Measurements from ENCODE around the gene GP1BB. TPM values are rescaled to one million over a fixed set of nuclear protein-coding genes. Genes with fewer than 3 reads are reported as not detected.

GP1BB gene
- total RNA-seq, 1 experiment from 2014 or later: 4.3 TPM

DNA sequence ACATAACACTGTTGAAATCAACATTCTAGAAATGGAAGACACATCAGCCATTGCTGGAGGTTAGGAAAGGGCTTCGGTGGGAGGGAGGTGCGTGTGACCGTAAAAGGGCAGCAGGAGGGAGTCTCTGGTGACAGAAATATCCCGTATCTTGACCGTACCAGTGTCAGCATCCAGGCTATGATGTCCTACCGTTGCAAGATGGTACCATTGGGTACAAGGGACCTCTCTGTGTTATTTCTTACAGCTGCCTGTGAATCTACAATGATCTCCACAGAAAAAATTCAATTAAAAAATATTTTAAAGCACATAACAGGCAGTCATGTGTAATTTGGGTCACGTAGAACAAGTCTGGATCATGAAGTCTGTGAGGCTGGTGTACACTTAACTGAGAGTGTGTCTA lies 36.4 kb upstream of the GP1BB start:
- no peak for ATAC-seq
- Mint-ChIP-seq H3K9me3 (peaks cover 18% of the 10 kb centered on the region), H3K4me3 (no peak overlapping the region), H3K36me3 (no peaks in the 10 kb centered on the region), H3K4me1 (peaks cover 15% of the 10 kb centered on the region), H3K27ac (no peak overlapping the region), H3K27me3 (ENCODE audit: low read depth) (no peaks in the 10 kb centered on the region)
- DNase-seq (ENCODE audit: low spot score): no peak
- ChIA-PET CTCF (interaction anchor here (0.9 to 4.2 kb wide), 3 partner anchors 7 to 18 kb away, joined by 5 to 20 read pairs (median 6); no protein-coding TSS in a partner anchor), POLR2A (no interaction called here)
- TF ChIP-seq PRRX2 (CRISPR knock-in tag; IDR thresholded peaks at IDR 0.05) (no peak), NR1H2 (CRISPR knock-in tag; IDR thresholded peaks at IDR 0.05) (no peak), JAZF1 (CRISPR knock-in tag; IDR thresholded peaks at IDR 0.05) (no peak), CREB1 (CRISPR knock-in tag; IDR thresholded peaks at IDR 0.05) (no peak), CTCF (IDR thresholded peaks at IDR 0.05) (no peak), ZNF219 (CRISPR knock-in tag; IDR thresholded peaks at IDR 0.05; ENCODE audit: borderline replicate concordance) (no peak), TEAD4 (CRISPR knock-in tag; IDR thresholded peaks at IDR 0.05) (no peak), GABPB1 (CRISPR knock-in tag; IDR thresholded peaks at IDR 0.05) (no peak), CBFB (CRISPR knock-in tag; IDR thresholded peaks at IDR 0.05; ENCODE audit: low read depth) (no peak), NFYB (CRISPR knock-in tag; conservative IDR thresholded peaks at IDR 0.05; ENCODE audit: low read depth) (no peak)

GRCh38 chr22:19687561-19688300 lies 35.6 kb upstream of the GP1BB start:
- POLR2A ChIA-PET: no interaction called here
- DNase-seq (ENCODE audit: low spot score): no peak

More at GRCh38 chr22:19687561-19688300, 35.6 kb upstream of the GP1BB start:
- no peak for ATAC-seq
- Mint-ChIP-seq H3K4me3 (no peak overlapping the region), H3K9me3 (peaks cover 17% of the 10 kb centered on the region), H3K27me3 (ENCODE audit: low read depth) (no peaks in the 10 kb centered on the region), H3K36me3 (no peaks in the 10 kb centered on the region), H3K27ac (no peak overlapping the region), H3K4me1 (peaks cover 17% of the 10 kb centered on the region)
- CTCF ChIA-PET: interaction anchor here (0.9 to 4.2 kb wide), 3 partner anchors 8 to 17 kb away, joined by 5 to 20 read pairs (median 6); no protein-coding TSS in a partner anchor
- TF ChIP-seq JAZF1 (CRISPR knock-in tag; IDR thresholded peaks at IDR 0.05) (no peak), KAT7 (CRISPR knock-in tag; IDR thresholded peaks at IDR 0.05; ENCODE audit: borderline replicate concordance) (no peak), FOXK1 (CRISPR knock-in tag; IDR thresholded peaks at IDR 0.05) (no peak), RELA (CRISPR knock-in tag; IDR thresholded peaks at IDR 0.05; ENCODE audit: borderline replicate concordance) (no peak), MYBL2 (CRISPR knock-in tag; IDR thresholded peaks at IDR 0.05) (no peak), PRRX2 (CRISPR knock-in tag; IDR thresholded peaks at IDR 0.05) (no peak), SOX15 (CRISPR knock-in tag; IDR thresholded peaks at IDR 0.05) (no peak), ZNF396 (CRISPR knock-in tag; IDR thresholded peaks at IDR 0.05; ENCODE audit: borderline replicate concordance) (no peak)
- TF ChIP-seq, protein P1, sequence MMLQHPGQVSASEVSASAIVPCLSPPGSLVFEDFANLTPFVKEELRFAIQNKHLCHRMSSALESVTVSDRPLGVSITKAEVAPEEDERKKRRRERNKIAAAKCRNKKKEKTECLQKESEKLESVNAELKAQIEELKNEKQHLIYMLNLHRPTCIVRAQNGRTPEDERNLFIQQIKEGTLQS (CRISPR knock-in tag; conservative IDR thresholded peaks at IDR 0.05): no peak
- TF ChIP-seq, protein P2, sequence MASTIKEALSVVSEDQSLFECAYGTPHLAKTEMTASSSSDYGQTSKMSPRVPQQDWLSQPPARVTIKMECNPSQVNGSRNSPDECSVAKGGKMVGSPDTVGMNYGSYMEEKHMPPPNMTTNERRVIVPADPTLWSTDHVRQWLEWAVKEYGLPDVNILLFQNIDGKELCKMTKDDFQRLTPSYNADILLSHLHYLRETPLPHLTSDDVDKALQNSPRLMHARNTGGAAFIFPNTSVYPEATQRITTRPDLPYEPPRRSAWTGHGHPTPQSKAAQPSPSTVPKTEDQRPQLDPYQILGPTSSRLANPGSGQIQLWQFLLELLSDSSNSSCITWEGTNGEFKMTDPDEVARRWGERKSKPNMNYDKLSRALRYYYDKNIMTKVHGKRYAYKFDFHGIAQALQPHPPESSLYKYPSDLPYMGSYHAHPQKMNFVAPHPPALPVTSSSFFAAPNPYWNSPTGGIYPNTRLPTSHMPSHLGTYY (CRISPR knock-in tag; IDR thresholded peaks at IDR 0.05): no peak
- TF ChIP-seq, protein P3, sequence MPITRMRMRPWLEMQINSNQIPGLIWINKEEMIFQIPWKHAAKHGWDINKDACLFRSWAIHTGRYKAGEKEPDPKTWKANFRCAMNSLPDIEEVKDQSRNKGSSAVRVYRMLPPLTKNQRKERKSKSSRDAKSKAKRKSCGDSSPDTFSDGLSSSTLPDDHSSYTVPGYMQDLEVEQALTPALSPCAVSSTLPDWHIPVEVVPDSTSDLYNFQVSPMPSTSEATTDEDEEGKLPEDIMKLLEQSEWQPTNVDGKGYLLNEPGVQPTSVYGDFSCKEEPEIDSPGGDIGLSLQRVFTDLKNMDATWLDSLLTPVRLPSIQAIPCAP (CRISPR knock-in tag; IDR thresholded peaks at IDR 0.05): no peak
- TF ChIP-seq, protein P4, sequence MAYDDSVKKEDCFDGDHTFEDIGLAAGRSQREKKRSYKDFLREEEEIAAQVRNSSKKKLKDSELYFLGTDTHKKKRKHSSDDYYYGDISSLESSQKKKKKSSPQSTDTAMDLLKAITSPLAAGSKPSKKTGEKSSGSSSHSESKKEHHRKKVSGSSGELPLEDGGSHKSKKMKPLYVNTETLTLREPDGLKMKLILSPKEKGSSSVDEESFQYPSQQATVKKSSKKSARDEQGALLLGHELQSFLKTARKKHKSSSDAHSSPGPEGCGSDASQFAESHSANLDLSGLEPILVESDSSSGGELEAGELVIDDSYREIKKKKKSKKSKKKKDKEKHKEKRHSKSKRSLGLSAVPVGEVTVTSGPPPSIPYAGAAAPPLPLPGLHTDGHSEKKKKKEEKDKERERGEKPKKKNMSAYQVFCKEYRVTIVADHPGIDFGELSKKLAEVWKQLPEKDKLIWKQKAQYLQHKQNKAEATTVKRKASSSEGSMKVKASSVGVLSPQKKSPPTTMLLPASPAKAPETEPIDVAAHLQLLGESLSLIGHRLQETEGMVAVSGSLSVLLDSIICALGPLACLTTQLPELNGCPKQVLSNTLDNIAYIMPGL (CRISPR knock-in tag; IDR thresholded peaks at IDR 0.05): no peak

Data from WTC11 (cell line).